D721Med (cell line): Measurements from ENCODE around the gene METTL17.
"Not testable (repeated sequence)": the region's sequence is repeated elsewhere in the genome, so short reads cannot be mapped to it uniquely, and the experiment has no call there.

Experiments used
- DNase-seq: peaks from one replicate; pipeline ENCODE4 v3.0.0; 2011; ENCODE audit warnings: low spot score; ENCODE audit not compliant: insufficient read length
- FAIRE-seq: peaks from 2 replicates; lab custom pipeline; 2011; peaks lifted over from hg19 to GRCh38; lab: Jason Lieb, UNC
- TF ChIP-seq, protein P1 (sequence below): IDR thresholded peaks from 2 replicates; pipeline ENCODE4 v1.5.1; 2012; ENCODE audit warnings: mild to moderate bottlenecking, control low read depth; ENCODE audit not compliant: insufficient read depth; ENCODE audit errors: missing control alignments

The METTL17 gene

DNA sequence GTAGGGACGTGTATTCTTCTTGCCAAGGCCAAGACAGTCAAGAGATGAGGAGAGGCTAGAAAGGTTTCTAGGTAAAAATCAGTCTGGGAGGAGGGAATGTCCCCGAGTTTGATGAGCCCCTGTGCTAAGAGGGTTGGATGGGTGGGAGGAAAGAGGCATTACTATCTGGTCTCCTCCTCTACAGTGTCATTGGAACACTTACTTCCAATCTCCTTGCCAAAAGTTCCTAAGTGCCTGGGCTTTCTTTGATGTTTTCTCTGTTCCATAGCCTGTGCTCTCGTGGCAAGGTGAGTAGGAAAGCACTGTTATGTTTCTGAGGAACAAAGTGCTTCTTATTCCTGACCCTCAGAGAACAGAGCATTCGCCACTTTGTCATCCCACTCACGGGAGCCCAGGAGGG, 44.9 kb downstream of the METTL17 start, which contains the start of gene RNASE13:
Gene RNASE13 (minus strand): TSS at position 101 of the 400 bp plus-strand sequence. CDS start 519 bp downstream, outside the sequence.
- TF ChIP-seq, protein P1, sequence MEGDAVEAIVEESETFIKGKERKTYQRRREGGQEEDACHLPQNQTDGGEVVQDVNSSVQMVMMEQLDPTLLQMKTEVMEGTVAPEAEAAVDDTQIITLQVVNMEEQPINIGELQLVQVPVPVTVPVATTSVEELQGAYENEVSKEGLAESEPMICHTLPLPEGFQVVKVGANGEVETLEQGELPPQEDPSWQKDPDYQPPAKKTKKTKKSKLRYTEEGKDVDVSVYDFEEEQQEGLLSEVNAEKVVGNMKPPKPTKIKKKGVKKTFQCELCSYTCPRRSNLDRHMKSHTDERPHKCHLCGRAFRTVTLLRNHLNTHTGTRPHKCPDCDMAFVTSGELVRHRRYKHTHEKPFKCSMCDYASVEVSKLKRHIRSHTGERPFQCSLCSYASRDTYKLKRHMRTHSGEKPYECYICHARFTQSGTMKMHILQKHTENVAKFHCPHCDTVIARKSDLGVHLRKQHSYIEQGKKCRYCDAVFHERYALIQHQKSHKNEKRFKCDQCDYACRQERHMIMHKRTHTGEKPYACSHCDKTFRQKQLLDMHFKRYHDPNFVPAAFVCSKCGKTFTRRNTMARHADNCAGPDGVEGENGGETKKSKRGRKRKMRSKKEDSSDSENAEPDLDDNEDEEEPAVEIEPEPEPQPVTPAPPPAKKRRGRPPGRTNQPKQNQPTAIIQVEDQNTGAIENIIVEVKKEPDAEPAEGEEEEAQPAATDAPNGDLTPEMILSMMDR = no peak
- FAIRE-seq (no peak), DNase-seq (no peak)

GRCh38 chr14:21036751-21037150, 47.0 kb downstream of the METTL17 start:
- DNase-seq = no peak
- TF ChIP-seq, protein P1 = no peak
- no peak for FAIRE-seq

DNA sequence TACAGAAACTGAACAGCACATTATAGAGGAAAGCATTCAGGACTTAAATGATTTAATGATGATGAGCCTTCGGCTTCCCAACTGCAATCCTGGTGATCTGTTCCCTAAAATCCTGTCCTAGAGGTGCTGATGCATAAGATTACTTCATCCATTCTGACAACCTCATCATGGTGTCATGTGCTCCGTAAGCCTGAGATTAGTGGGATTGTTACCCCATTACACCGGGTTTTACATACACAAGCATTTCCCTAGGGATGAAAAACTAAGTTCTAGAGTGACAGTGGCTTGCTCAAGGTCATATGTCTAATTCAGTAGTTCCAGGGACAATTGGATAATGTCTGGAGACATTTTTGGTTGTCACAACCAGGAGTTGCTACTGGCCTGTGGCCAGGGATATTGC, 47.4 kb downstream of the METTL17 start:
- TF ChIP-seq, protein P1 = no peak
- FAIRE-seq = no peak
- peak; percentile 34 for DNase-seq

GRCh38 chr14:21038441-21039422, 49.0 kb downstream of the METTL17 start:
- TF ChIP-seq, protein P1 = no peak
- DNase-seq (no peak), FAIRE-seq (no peak)

DNA sequence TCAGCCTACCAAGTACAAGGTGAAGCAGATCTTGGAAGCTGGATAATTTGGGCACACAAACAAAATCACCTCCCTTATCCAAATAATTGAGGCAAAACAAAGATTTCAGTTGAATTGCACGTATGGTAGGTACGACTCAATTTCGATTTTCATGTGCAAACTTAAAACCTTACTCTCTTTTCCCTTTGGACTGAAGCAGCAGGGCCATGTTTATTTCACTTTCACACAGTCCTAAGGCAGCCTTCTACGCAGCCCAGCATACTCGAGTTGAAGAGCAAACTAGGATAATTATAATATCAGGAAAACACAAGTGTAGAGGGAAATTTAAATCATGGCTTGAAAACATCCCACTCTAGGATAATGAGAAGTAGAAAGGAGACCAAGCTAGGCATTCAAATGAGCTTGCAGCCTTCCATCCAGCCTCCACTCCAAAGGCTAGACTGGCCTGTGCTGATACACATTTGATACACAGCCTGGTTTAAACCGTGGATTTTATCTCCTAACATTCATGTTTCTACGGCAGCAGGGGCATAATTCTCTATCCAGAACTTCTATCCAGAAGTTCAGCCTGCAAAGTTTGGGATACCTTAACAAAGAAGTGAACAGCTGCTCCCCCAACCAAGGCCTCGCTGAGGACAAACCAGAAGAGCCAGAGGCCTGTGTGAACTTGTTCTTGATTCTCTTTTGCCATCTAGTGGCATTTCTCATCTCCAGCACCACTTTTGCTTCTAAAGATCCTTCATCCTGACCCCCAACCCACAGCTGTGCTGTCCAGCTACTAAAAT, 50.0 kb downstream of the METTL17 start:
- FAIRE-seq (no peak), DNase-seq (no peak)
- TF ChIP-seq, protein P1 = peak; percentile 48

DNA sequence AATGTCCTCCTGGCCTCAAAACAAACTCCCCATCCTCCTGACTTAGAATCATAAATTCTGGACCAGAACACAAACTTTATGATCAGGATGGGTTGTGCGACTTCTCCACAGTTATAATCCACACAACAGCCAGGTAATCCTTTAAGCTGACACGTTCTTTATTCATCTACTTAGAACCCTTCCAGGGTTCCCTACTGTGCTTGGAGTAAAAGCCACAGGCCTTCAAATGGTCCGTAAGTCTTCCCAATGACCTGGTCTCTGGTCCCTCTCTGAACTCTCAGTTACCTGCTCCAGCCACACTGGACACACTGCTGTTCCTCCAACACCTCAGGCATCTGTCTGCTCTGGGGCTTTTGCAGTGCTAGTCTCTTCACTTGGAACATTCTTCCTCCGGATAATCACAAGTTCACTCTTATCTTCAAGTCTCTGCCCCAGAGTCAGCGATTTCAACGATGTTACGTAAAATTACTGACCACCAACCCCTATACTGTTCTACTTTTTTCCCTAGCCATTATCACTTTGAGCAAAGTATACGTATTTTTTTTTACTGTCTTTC, 50.7 kb downstream of the METTL17 start:
- FAIRE-seq = no peak
- TF ChIP-seq, protein P1 = no peak
- DNase-seq = no peak

DNA sequence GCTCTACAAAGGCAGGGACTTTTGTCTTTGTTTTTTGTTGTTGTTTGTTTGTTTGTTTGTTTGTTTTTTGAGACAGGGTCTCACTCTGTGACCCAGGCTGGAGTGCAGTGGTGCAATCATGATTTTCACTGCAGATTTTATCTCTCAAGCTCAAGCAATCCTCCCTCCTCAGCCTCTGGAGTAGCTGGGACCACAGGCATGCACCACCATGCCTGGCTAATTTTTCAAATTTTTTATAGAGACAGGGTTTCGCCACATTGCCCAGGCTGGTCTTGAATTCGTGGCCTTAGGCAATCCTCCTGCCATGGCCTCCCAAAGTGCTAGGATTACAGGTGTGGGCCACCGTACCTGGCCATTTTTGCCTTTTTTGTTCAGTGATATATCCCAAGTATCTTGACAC, 51.2 kb downstream of the METTL17 start:
- not testable (repeated sequence) for FAIRE-seq, DNase-seq
